GM21717 (cell line): Measurements from ENCODE around the gene CDK5.

ENCODE experiments used
- ATAC-seq: cut with Tn5 transposase; IDR thresholded peaks from one replicate; pipeline ENCODE4 v1.9.1; 2021; ENCODE audit warnings: mild to moderate bottlenecking, moderate library complexity; ENCODE audit not compliant: unreplicated experiment

The CDK5 gene

DNA sequence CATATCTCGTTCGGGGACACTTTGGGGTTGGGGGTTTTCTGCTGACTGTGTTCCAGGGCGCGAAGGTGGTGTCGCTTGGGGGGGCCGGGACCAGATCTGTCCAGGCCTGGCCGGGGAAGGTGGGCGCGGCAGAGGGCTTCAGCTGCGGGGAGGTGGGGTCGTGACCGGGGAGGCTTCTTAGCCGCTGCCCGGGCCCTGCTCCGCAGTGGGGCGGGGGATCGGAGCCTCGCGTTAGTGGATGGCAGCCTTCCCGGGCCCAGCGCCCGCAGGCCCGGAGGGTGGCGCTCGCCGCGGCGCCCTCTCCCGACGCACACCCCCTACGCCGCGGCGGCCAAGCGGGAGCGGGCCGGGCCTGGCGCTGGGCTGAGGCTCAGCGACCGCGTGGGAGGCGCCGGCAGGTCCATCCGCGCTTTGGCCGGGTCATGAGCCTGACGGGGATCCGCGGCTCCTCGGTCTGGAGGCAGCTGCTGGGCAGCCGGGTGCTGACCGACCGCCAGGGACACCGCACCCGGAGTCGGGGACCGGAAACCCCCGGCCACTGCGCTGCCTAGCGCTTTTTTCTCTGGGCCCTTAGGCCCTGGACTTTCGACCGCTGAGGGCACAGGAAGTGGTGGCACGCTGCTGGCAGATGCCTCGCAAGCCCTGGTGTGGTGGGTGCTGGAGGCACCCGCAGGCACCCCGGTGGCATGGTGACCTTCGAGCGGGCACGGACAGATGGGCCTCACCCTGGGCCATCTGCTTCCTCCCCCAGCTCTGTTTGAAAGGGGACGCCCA lies 29.7 kb upstream of the CDK5 start:
- no peak for ATAC-seq

- ATAC-seq, result no peak
Measured at GRCh38 chr7:151086802-151087244, 29.1 kb upstream of the CDK5 start.

- peak; percentile 41 for ATAC-seq
Measured at GRCh38 chr7:151085691-151086620, 28.3 kb upstream of the CDK5 start, which contains the start of gene AGAP3. Gene AGAP3 (plus strand): TSS chr7:151086475. CDS start chr7:151086742, 267 bp downstream.

GRCh38 chr7:151085329-151085690 lies 27.6 kb upstream of the CDK5 start:
- no peak for ATAC-seq

DNA sequence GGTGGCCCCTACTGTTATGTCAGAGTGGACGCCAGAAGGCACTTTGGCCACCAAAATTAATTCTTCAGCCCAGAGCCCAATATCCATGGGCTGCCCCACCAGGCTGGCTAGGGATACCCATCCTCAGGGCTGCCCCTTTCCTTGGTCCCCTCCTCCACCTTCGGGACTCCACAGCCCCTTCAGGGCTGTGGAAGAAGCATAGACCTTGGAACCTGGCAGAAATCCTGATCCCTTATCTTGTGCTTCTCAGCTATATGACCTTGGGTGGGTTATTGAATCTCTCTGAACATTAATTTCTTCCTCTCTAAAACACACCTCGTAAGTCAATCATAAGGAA lies 26.1 kb upstream of the CDK5 start:
- ATAC-seq, result no peak

DNA sequence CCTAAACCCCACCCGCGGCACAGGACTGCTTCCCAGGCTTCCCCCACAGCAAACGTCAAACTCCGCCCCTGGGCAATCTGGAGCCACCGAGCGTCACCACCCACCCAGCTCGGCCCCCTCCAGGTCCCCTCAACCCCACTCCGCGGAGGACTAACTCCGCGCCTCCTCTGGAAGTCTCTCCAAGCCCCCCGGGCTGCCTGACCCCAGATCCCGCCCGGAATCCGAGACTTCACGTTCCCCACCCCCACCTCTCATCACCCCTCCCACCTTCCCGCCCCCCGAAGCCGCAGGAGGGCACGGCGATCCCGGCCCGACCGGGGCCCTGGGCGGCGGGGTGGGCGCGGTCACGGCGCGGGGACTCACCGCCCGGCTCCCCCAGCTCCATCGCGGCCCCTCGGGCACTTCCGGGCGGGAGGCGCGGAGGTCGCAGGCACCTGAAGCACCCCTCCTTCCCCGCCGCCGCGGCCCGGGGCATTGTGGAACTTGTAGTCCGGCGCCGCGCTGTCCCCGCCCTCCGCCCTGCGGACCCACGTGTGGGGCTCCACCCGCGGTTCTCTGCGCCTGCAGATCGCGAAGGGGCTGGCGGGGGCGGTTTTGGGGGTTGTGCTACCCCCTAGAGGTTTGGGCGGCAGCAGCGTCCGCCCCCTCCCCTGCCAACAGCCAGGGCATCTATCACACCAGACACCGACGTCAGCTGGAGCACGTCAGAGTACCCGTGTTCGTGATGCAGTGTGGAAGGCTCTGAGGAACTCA lies 25.6 kb upstream of the CDK5 start, which contains the start of gene TMUB1:
TSS of gene TMUB1 (minus strand) at position 423 of the 753 bp plus-strand sequence. CDS start 930 bp downstream, outside the sequence.
- peak; percentile 61 for ATAC-seq

GRCh38 chr7:151082141-151083070 lies 24.7 kb upstream of the CDK5 start:
- no peak for ATAC-seq

DNA sequence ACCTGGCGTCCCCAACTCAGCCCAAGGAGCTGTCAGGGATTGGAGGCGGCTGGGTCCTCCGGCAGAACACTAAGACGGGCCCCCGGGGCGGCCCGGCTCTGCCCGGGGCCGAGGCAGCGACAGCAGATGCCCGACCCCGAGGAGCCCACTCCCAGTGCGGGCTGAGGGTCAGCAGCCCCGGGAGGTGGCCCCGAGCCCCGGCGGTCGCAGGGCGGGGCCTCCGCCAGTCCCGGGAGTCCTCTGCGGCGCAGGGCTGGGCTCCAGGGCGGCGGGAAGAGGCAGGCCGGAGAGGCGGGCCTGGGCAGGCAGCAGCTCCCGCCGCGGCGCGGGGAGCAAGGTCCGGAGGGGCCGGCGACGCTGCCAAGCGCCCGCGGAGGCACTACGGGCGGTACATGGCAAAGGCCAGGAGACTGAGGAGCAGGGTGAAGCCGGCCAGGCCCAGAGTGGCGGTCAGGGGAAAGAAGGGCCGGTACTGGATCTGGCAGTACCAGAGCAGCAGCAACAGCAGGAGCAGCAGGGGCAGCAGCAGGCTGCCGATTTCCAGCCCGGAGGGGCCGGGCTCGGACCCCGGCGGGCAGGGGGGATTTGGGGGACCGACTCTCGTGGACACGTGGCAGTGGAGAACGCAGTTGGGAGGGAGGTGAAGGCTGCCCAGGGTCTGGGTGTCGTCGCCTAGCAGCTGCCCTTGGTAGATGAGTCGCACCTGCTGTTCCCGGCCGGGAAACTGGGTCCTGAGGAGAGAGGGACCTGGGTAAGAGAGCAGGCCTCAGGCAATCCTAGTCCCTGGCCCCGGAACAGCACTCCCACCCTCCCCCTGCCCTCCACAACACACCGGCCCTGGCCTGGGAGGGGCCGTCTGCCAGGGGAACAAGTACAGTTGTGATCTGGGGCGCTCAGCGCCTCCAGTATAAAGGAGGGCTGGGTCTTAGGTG lies 23.7 kb upstream of the CDK5 start:
- ATAC-seq, result no peak

DNA sequence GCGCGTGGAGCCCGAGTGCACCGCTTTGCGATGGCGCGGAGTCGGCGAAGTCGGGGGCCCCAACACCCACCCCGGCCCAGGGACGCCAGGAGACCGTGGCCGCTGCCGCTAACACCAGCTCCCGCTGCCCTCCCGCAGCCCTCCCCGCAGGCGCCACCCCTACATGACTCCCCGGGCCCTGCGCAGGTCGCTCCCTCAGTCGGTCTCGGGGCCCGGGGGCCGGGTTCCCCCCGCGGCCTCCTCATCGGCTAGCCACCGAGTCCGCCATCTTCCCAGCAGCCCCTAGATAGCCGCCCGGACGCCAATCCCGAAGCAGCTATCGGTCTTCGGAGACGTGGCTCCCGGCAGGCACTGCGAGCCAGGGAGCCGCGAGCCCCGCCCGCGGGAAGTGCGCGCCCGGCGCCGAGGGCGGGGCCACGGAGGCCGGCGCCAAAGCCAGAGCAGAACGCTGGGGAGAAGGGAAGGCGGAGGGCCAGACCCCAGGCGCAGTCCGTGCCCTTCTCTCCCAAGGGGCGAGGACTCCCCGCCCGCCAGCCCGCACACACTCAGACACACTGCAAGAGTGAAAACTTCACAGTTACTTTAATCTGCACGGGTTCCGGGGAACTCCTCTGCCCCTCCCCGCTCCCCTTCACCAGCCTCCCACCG lies 22.9 kb upstream of the CDK5 start, which contains the start of gene FASTK:
TSS of gene FASTK (minus strand) at position 288 of the 648 bp plus-strand sequence. CDS start at position 245, 43 bp downstream.
- peak; percentile 73 for ATAC-seq

- no peak for ATAC-seq
Measured at GRCh38 chr7:151080067-151080521, 22.4 kb upstream of the CDK5 start.

- ATAC-seq, result no peak
Measured at GRCh38 chr7:151079199-151079910, 21.7 kb upstream of the CDK5 start.

DNA sequence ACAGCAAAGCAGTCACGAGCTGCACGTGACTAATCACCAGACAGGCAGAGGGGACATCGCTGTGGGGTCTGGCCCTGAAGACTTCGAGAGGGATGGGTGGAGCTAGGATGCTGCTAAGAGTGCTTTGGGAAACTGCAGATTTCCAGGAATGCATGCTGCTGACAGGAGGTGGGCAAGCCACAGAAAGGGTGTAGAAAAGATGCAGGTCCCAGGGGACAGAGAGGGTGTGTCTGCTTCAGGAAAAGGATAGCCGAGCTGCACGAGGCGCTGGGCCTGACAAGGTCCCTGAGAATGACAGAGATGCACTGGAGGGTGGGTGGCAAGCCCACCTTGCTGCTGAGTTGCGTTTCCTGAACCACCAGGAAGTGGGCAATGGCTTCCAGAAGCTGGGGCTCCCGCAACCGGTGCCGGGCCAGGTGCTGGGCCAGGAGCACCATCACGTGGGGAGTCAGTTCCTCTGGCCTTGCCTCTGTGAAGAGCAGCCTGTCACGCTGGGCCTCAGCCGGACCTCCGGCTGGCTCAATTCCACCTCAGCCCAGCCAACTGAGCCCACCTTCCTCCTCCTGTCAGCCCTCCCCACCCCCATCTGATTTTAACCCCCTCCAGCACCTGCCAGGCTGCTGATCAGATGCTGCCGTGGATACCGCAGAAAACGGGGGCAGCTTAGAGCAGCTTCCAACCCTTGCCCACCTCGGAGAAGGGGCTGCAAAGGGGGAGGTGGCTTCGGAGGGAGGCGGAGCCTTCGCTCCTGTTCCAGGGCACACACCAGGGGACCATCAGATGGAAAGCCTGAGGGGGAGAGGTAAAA lies 20.7 kb upstream of the CDK5 start:
- ATAC-seq, result no peak

DNA sequence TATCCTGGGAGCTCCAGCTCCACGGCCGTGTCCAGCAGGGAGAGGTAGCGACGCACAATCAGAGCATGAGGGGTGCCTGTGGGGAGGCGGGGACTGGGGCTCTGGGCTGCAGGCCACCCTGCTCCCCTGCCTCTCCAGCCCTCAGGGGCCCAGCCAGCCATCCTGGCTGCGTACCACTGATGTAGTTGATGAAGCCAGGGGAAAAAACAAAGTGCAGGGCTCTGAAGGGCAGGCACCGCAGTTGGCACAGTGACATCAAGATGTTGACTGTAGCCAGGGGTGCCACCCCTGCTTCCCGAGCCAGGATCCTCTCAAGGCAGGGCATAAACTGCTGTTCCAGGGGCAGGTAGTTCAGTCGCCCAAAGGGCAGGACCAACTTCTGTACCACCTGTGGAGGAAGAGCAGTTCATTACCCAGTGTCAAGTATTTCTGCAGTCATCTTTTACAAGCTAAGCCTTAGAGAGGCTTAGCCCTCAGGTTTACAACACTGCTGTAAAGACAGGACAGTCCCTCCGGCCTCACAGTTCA lies 20.1 kb upstream of the CDK5 start:
- ATAC-seq, result no peak

GRCh38 chr7:151076863-151077704 lies 19.4 kb upstream of the CDK5 start:
- no peak for ATAC-seq

- no peak for ATAC-seq
Measured at GRCh38 chr7:151075978-151076426, 18.3 kb upstream of the CDK5 start.

GRCh38 chr7:151075662-151075971 lies 17.9 kb upstream of the CDK5 start:
- ATAC-seq, result no peak
